Measurements from ENCODE around the gene CLSTN1.

Gene CLSTN1

GRCh38 chr1:9782897-9783296 lies 40.9 kb downstream of the CLSTN1 start:
- peaks cover 28% of the 10 kb centered on the region for H4K20me1 ChIP-seq (ENCODE audit: insufficient read depth, low read length)
- H3K36me3 ChIP-seq (ENCODE audit: insufficient read depth, low read length): peaks cover 4% of the 10 kb centered on the region
- H3K9ac ChIP-seq (ENCODE audit: low read depth, low read length): no peak overlapping the region
- H2AFZ ChIP-seq (ENCODE audit: low read depth, low read length): no peak overlapping the region
- peaks cover 97% of the 10 kb centered on the region for H3K79me2 ChIP-seq (ENCODE audit: insufficient read depth, low read length)
- ATAC-seq (ENCODE audit: insufficient read depth, low read depth) (no peak), DNase-seq (no peak)
- H3K4me1 ChIP-seq (ENCODE audit: insufficient read depth, low read length): peaks cover 16% of the 10 kb centered on the region
- no peak for TF ChIP-seq CTCF (IDR thresholded peaks at IDR 0.05; ENCODE audit: borderline replicate concordance, extremely low read depth, low read length, poor library complexity, severe bottlenecking)
- TF ChIP-seq EZH2 (IDR thresholded peaks at IDR 0.05; ENCODE audit: borderline replicate concordance, low read depth, low read length, severe bottlenecking): no peak
- no peaks in the 10 kb centered on the region for H3K9me3 ChIP-seq (ENCODE audit: insufficient read depth, low read length, severe bottlenecking)
- H3K4me2 ChIP-seq (ENCODE audit: insufficient read depth, low read length): no peak overlapping the region
- no peak overlapping the region for H3K4me3 ChIP-seq (ENCODE audit: low read depth in 1 of 2, low read length in 2 of 2)
- H3K27me3 ChIP-seq (ENCODE audit: insufficient read depth, low read length, poor library complexity): no peaks in the 10 kb centered on the region
- no peak overlapping the region for H3K27ac ChIP-seq (ENCODE audit: low read length)

GRCh38 chr1:9782116-9782751 lies 41.5 kb downstream of the CLSTN1 start:
- no peak overlapping the region for H3K4me2 ChIP-seq (ENCODE audit: insufficient read depth, low read length)
- no peak for TF ChIP-seq CTCF (IDR thresholded peaks at IDR 0.05; ENCODE audit: borderline replicate concordance, extremely low read depth, low read length, poor library complexity, severe bottlenecking)
- TF ChIP-seq EZH2 (IDR thresholded peaks at IDR 0.05; ENCODE audit: borderline replicate concordance, low read depth, low read length, severe bottlenecking): no peak
- peaks cover 4% of the 10 kb centered on the region for H3K36me3 ChIP-seq (ENCODE audit: insufficient read depth, low read length)
- H3K27me3 ChIP-seq (ENCODE audit: insufficient read depth, low read length, poor library complexity): no peaks in the 10 kb centered on the region
- H3K4me1 ChIP-seq (ENCODE audit: insufficient read depth, low read length): peaks cover 9% of the 10 kb centered on the region
- no peak for ATAC-seq (ENCODE audit: insufficient read depth, low read depth)
- H3K4me3 ChIP-seq (ENCODE audit: low read depth in 1 of 2, low read length in 2 of 2): no peak overlapping the region
- no peak for DNase-seq
- H3K9ac ChIP-seq (ENCODE audit: low read depth, low read length): no peak overlapping the region
- H3K27ac ChIP-seq (ENCODE audit: low read length): no peak overlapping the region
- peaks cover 32% of the 10 kb centered on the region for H4K20me1 ChIP-seq (ENCODE audit: insufficient read depth, low read length)
- H3K9me3 ChIP-seq (ENCODE audit: insufficient read depth, low read length, severe bottlenecking): no peaks in the 10 kb centered on the region
- peaks cover 97% of the 10 kb centered on the region for H3K79me2 ChIP-seq (ENCODE audit: insufficient read depth, low read length)
- H2AFZ ChIP-seq (ENCODE audit: low read depth, low read length): no peak overlapping the region

GRCh38 chr1:9780554-9781110 lies 43.1 kb downstream of the CLSTN1 start:
- DNase-seq: no peak
- TF ChIP-seq CTCF (IDR thresholded peaks at IDR 0.05; ENCODE audit: borderline replicate concordance, extremely low read depth, low read length, poor library complexity, severe bottlenecking): no peak
- no peak for TF ChIP-seq EZH2 (IDR thresholded peaks at IDR 0.05; ENCODE audit: borderline replicate concordance, low read depth, low read length, severe bottlenecking)
- H3K27ac ChIP-seq (ENCODE audit: low read length): no peak overlapping the region; the same call in 1 of the 2 replicates
- H3K4me2 ChIP-seq (ENCODE audit: insufficient read depth, low read length): no peak overlapping the region
- peaks cover 28% of the 10 kb centered on the region for H4K20me1 ChIP-seq (ENCODE audit: insufficient read depth, low read length)
- H3K9ac ChIP-seq (ENCODE audit: low read depth, low read length): no peak overlapping the region
- no peak overlapping the region for H2AFZ ChIP-seq (ENCODE audit: low read depth, low read length)
- H3K79me2 ChIP-seq (ENCODE audit: insufficient read depth, low read length): peaks cover 97% of the 10 kb centered on the region
- no peaks in the 10 kb centered on the region for H3K4me1 ChIP-seq (ENCODE audit: insufficient read depth, low read length)
- H3K4me3 ChIP-seq (ENCODE audit: low read depth in 1 of 2, low read length in 2 of 2): no peak overlapping the region
- no peaks in the 10 kb centered on the region for H3K9me3 ChIP-seq (ENCODE audit: insufficient read depth, low read length, severe bottlenecking)
- H3K36me3 ChIP-seq (ENCODE audit: insufficient read depth, low read length): peaks cover 1% of the 10 kb centered on the region; the same call in 1 of the 2 replicates
- ATAC-seq (ENCODE audit: insufficient read depth, low read depth): no peak
- H3K27me3 ChIP-seq (ENCODE audit: insufficient read depth, low read length, poor library complexity): no peaks in the 10 kb centered on the region
